WTC11 (cell line): ENCODE measurements around the gene NAA80. TPM values are rescaled to one million over a fixed set of nuclear protein-coding genes. Genes with fewer than 3 reads are reported as not detected.

Experiments
- ATAC-seq: fragments of 200-7000 bp; cut with Tn5 transposase; 2 replicates; pipeline ENCODE4 v1.10.0; 2021; ENCODE audit warnings: mild to moderate bottlenecking, moderate library complexity
- CTCF ChIA-PET: fragments of 300-600 bp; sonication (Branson Sonifier 250); formaldehyde crosslinking; loops from one replicate; lab custom pipeline; 2021; ENCODE audit warnings: antibody characterized with exemption; lab: Charles Lee
- POLR2A ChIA-PET: fragments of 350-600 bp; sonication (Branson Sonifier 250); formaldehyde crosslinking; loops from one replicate; lab custom pipeline; 2021; ENCODE audit warnings: antibody characterized with exemption; lab: Charles Lee
- DNase-seq: peaks from one replicate; pipeline ENCODE4 v3.0.0; 2021; ENCODE audit warnings: low spot score
- H3K27ac Mint-ChIP-seq: 2 replicates; pipeline ENCODE4 v1.8.0; 2021; ENCODE audit warnings: mixed read lengths
- H3K27me3 Mint-ChIP-seq: 2 replicates; pipeline ENCODE4 v1.8.0; 2021; ENCODE audit warnings: low read depth, mild to moderate bottlenecking, moderate library complexity, mixed read lengths
- H3K36me3 Mint-ChIP-seq: 2 replicates; pipeline ENCODE4 v1.8.0; 2021; ENCODE audit warnings: mixed read lengths
- H3K4me1 Mint-ChIP-seq: 2 replicates; pipeline ENCODE4 v1.8.0; 2022; ENCODE audit warnings: mixed read lengths
- H3K4me3 Mint-ChIP-seq: 2 replicates; pipeline ENCODE4 v1.8.0; 2021; ENCODE audit warnings: mild to moderate bottlenecking, moderate library complexity, mixed read lengths
- H3K9me3 Mint-ChIP-seq: 2 replicates; pipeline ENCODE4 v1.8.0; 2021; ENCODE audit warnings: mixed read lengths
- AFF4 ChIP-seq: sonication (generic); formaldehyde crosslinking; IDR thresholded peaks from 2 replicates; pipeline ENCODE4 v1.8.1; 2023; ENCODE audit warnings: mild to moderate bottlenecking, missing genetic modification reagents, borderline replicate concordance
- ARID4B ChIP-seq: sonication (generic); formaldehyde crosslinking; IDR thresholded peaks from 2 replicates; pipeline ENCODE4 v1.8.0; 2023; ENCODE audit warnings: missing genetic modification reagents, mild to moderate bottlenecking, borderline replicate concordance
- ATF2 ChIP-seq: sonication (generic); formaldehyde crosslinking; IDR thresholded peaks from 2 replicates; pipeline ENCODE4 v1.8.1; 2022; ENCODE audit warnings: low read depth, missing genetic modification reagents, borderline replicate concordance
- CDX4 ChIP-seq: fragments of 250-450 bp; sonication (Bioruptor Pico); IDR thresholded peaks from 2 replicates; pipeline ENCODE4 v1.9.0; 2021; ENCODE audit warnings: moderate library complexity, mild to moderate bottlenecking, inconsistent platforms, borderline replicate concordance
- CREB1 ChIP-seq: sonication (generic); formaldehyde crosslinking; IDR thresholded peaks from 2 replicates; pipeline ENCODE4 v1.8.0; 2023; ENCODE audit warnings: mild to moderate bottlenecking, missing genetic modification reagents
- E2F1 ChIP-seq: sonication (generic); formaldehyde crosslinking; IDR thresholded peaks from 2 replicates; pipeline ENCODE4 v1.8.0; 2022; ENCODE audit warnings: mild to moderate bottlenecking, missing genetic modification reagents
- ETV6 ChIP-seq: sonication (generic); formaldehyde crosslinking; IDR thresholded peaks from 2 replicates; pipeline ENCODE4 v1.8.1; 2022; ENCODE audit warnings: mild to moderate bottlenecking, missing genetic modification reagents
- FOXK1 ChIP-seq: sonication (generic); formaldehyde crosslinking; IDR thresholded peaks from 2 replicates; pipeline ENCODE4 v1.8.0; 2022; ENCODE audit warnings: mild to moderate bottlenecking, moderate library complexity, missing genetic modification reagents
- KAT7 ChIP-seq: sonication (generic); formaldehyde crosslinking; IDR thresholded peaks from 2 replicates; pipeline ENCODE4 v1.8.1; 2023; ENCODE audit warnings: missing genetic modification reagents, mild to moderate bottlenecking, borderline replicate concordance
- MAX ChIP-seq: sonication (generic); formaldehyde crosslinking; IDR thresholded peaks from 2 replicates; pipeline ENCODE4 v1.8.0; 2022; ENCODE audit warnings: mild to moderate bottlenecking, missing genetic modification reagents
- NFE2L1 ChIP-seq: sonication (generic); formaldehyde crosslinking; IDR thresholded peaks from 2 replicates; pipeline ENCODE4 v1.8.1; 2023; ENCODE audit warnings: missing genetic modification reagents
- OVOL2 ChIP-seq: fragments of 250-450 bp; sonication (Bioruptor Pico); IDR thresholded peaks from 2 replicates; pipeline ENCODE4 v1.9.0; 2021; ENCODE audit warnings: mild to moderate bottlenecking, borderline replicate concordance
- SOX15 ChIP-seq: fragments of 250-450 bp; sonication (Bioruptor Pico); IDR thresholded peaks from 2 replicates; pipeline ENCODE4 v1.9.0; 2021; ENCODE audit warnings: mild to moderate bottlenecking
- TCF7 ChIP-seq: sonication (generic); formaldehyde crosslinking; IDR thresholded peaks from 2 replicates; pipeline ENCODE4 v1.8.0; 2022; ENCODE audit warnings: mild to moderate bottlenecking, low read depth, missing genetic modification reagents, moderate library complexity
- TP53 ChIP-seq: sonication (generic); formaldehyde crosslinking; IDR thresholded peaks from 2 replicates; pipeline ENCODE4 v1.8.1; 2023; ENCODE audit warnings: mild to moderate bottlenecking, missing genetic modification reagents
- ZNF138 ChIP-seq: sonication (generic); formaldehyde crosslinking; conservative IDR thresholded peaks from 2 replicates; pipeline ENCODE4 v1.8.1; 2022; ENCODE audit warnings: mild to moderate bottlenecking, moderate library complexity, missing genetic modification reagents
- ZNF281 ChIP-seq: sonication (generic); formaldehyde crosslinking; IDR thresholded peaks from 2 replicates; pipeline ENCODE4 v1.8.0; 2023; ENCODE audit warnings: mild to moderate bottlenecking, missing genetic modification reagents
- total RNA-seq: library from RNA; stranded (reverse); gene quantifications from 3 replicates; pipeline ENCODE4 v1.2.3, GENCODE V29; 2021

NAA80 gene
- total RNA-seq, 1 experiment from 2014 or later: 17.3 TPM

GRCh38 chr3:50340147-50340447, 40.9 kb upstream of the NAA80 start (continued):
- TF ChIP-seq ZNF281 (CRISPR knock-in tag) (no peak), TCF7 (no peak), CDX4 (CRISPR knock-in tag) (no peak), KAT7 (no peak), MAX (CRISPR knock-in tag) (no peak), ARID4B (no peak), TP53 (CRISPR knock-in tag) (no peak)

- Mint-ChIP-seq H3K27me3 (peaks cover 66% of the 10 kb centered on the region), H3K9me3 (no peaks in the 10 kb centered on the region), H3K27ac (no peak overlapping the region), H3K4me3 (peak overlapping the region; percentile 95), H3K4me1 (peaks cover 33% of the 10 kb centered on the region), H3K36me3 (no peaks in the 10 kb centered on the region)
- POLR2A ChIA-PET: no interaction called here
- CTCF ChIA-PET: no interaction called here
- no peak for ATAC-seq
- DNase-seq: no peak
- TF ChIP-seq SOX15 (CRISPR knock-in tag) (no peak), TP53 (CRISPR knock-in tag) (no peak), ZNF138 (CRISPR knock-in tag) (no peak), OVOL2 (CRISPR knock-in tag) (no peak), E2F1 (CRISPR knock-in tag) (no peak), AFF4 (no peak), FOXK1 (CRISPR knock-in tag) (no peak), CREB1 (CRISPR knock-in tag) (no peak), NFE2L1 (CRISPR knock-in tag) (no peak), ATF2 (CRISPR knock-in tag) (no peak), ETV6 (CRISPR knock-in tag) (no peak)
Observed at GRCh38 chr3:50339485-50340146, 40.4 kb upstream of the NAA80 start.
